IMR-90 (cell line): ENCODE measurements around the gene HYCC1. TPM values are rescaled to one million over a fixed set of nuclear protein-coding genes. Genes with fewer than 3 reads are reported as not detected.
A peak's percentile ranks its signal among the peaks of the same experiment; 100 is the strongest.

Experiments
- ATAC-seq: fragments of 200-7000 bp; cut with Tn5 transposase; 2 replicates; pipeline ENCODE4 v1.9.1; 2020; ENCODE audit warnings: low read depth, mild to moderate bottlenecking, moderate library complexity
- BruUV-seq: library from RNA; stranded (reverse); fragments of 400-500 nt; replicated peaks from 2 replicates; lab custom pipeline; 2021; lab: Mats Ljungman, UMichigan
- CTCF ChIA-PET: fragments of 300-600 bp; formaldehyde crosslinking; extraction: SDS; loops from one replicate; lab custom pipeline; 2021; ENCODE audit warnings: antibody characterized with exemption; lab: Yijun Ruan, JAX
- POLR2A ChIA-PET: fragments of 300-600 bp; sonication (Branson Sonifier 250); formaldehyde crosslinking; loops from one replicate; lab custom pipeline; 2022; ENCODE audit warnings: antibody characterized with exemption; ENCODE audit not compliant: unreplicated experiment; lab: Charles Lee
- DNase-seq: peaks from one replicate; pipeline ENCODE4 v3.0.0; 2013
- H2AFZ ChIP-seq: replicated peaks from 2 replicates; pipeline ENCODE3; 2013; ENCODE audit warnings: low read length, mild to moderate bottlenecking; ENCODE audit not compliant: poor library complexity
- H2AK5ac ChIP-seq: 2 replicates; pipeline ENCODE4 v1.6.1; 2013; ENCODE audit warnings: low read depth, low read length, inconsistent platforms
- H2AK9ac ChIP-seq: replicated peaks from 2 replicates; pipeline ENCODE3; 2013; ENCODE audit warnings: mild to moderate bottlenecking, low read depth, low read length, moderate library complexity; ENCODE audit not compliant: poor library complexity
- H2BK120ac ChIP-seq: 2 replicates; pipeline ENCODE4 v1.6.1; 2013; ENCODE audit warnings: low read depth, low read length, inconsistent platforms
- H2BK15ac ChIP-seq: 3 replicates; pipeline ENCODE4 v1.6.1; 2013; ENCODE audit warnings: low read depth, low read length, inconsistent platforms
- H2BK20ac ChIP-seq: 2 replicates; pipeline ENCODE4 v1.6.1; 2013; ENCODE audit warnings: low read depth, mild to moderate bottlenecking, inconsistent platforms, low read length, moderate library complexity
- H2BK5ac ChIP-seq: 2 replicates; pipeline ENCODE4 v1.6.1; 2013; ENCODE audit warnings: mild to moderate bottlenecking, low read depth, low read length, inconsistent platforms; ENCODE audit not compliant: poor library complexity, severe bottlenecking
- H3K14ac ChIP-seq: replicated peaks from 2 replicates; pipeline ENCODE4 v1.6.1; 2013; ENCODE audit warnings: low read depth, low read length, inconsistent platforms
- H3K18ac ChIP-seq: 2 replicates; pipeline ENCODE4 v1.6.1; 2013; ENCODE audit warnings: low read depth, low read length, control low read depth
- H3K23ac ChIP-seq: 2 replicates; pipeline ENCODE4 v1.6.1; 2013; ENCODE audit warnings: low read depth, low read length, inconsistent platforms
- H3K27ac ChIP-seq: 2 replicates; pipeline ENCODE4 v1.5.1; 2013; ENCODE audit warnings: mild to moderate bottlenecking, control low read depth, low read length; ENCODE audit not compliant: insufficient read depth
- H3K27me3 ChIP-seq: 2 replicates; pipeline ENCODE4 v1.6.1; 2013; ENCODE audit warnings: low read length; ENCODE audit not compliant: control insufficient read depth, insufficient read depth
- H3K36me3 ChIP-seq: 2 replicates; pipeline ENCODE4 v1.6.1; 2013; ENCODE audit warnings: low read length, mixed read lengths; ENCODE audit not compliant: control insufficient read depth, insufficient read depth
- H3K4ac ChIP-seq: 2 replicates; pipeline ENCODE4 v1.6.1; 2013; ENCODE audit warnings: low read depth, low read length, inconsistent platforms
- H3K4me1 ChIP-seq: 2 replicates; pipeline ENCODE4 v1.6.1; 2013; ENCODE audit warnings: low read length, mixed read lengths; ENCODE audit not compliant: control insufficient read depth, insufficient read depth
- H3K4me2 ChIP-seq: 2 replicates; pipeline ENCODE4 v1.6.1; 2013; ENCODE audit warnings: low read depth, mild to moderate bottlenecking, control low read depth, low read length, moderate library complexity
- H3K4me3 ChIP-seq: 2 replicates; pipeline ENCODE4 v1.5.1; 2013; ENCODE audit warnings: low read depth, mild to moderate bottlenecking, control low read depth, low read length, moderate library complexity; ENCODE audit not compliant: insufficient read depth
- H3K56ac ChIP-seq: 2 replicates; pipeline ENCODE4 v1.6.1; 2013; ENCODE audit warnings: low read length, inconsistent platforms; ENCODE audit not compliant: insufficient read depth; ENCODE audit errors: extremely low read depth
- H3K79me1 ChIP-seq, 2 experiments: 2 replicates each; pipeline ENCODE4 v1.6.1; 2013; ENCODE audit warnings: low read length in 2 of 2, inconsistent platforms in 1 of 2, low read depth in 1 of 2
- H3K9ac ChIP-seq: 2 replicates; pipeline ENCODE4 v1.6.1; 2013; ENCODE audit warnings: low read depth, low read length, control low read depth
- H3K9me1 ChIP-seq: 2 replicates; pipeline ENCODE4 v1.6.1; 2013; ENCODE audit warnings: low read length, inconsistent platforms; ENCODE audit not compliant: insufficient read depth
- H3K9me3 ChIP-seq: 2 replicates; pipeline ENCODE4 v1.6.1; 2013; ENCODE audit warnings: low read length; ENCODE audit not compliant: control insufficient read depth, insufficient read depth
- H4K20me1 ChIP-seq: 2 replicates; pipeline ENCODE4 v1.6.1; 2013; ENCODE audit warnings: low read length, inconsistent platforms; ENCODE audit not compliant: insufficient read depth
- H4K5ac ChIP-seq: 2 replicates; pipeline ENCODE4 v1.6.1; 2013; ENCODE audit warnings: mild to moderate bottlenecking, low read depth, low read length, control low read depth
- H4K8ac ChIP-seq, 2 experiments: 2 replicates each; pipeline ENCODE4 v1.6.1; 2013; ENCODE audit warnings: low read depth in 2 of 2, low read length in 2 of 2, control low read depth in 1 of 2, inconsistent platforms in 1 of 2
- H4K91ac ChIP-seq: 2 replicates; pipeline ENCODE4 v1.6.1; 2013; ENCODE audit warnings: low read depth, low read length, inconsistent platforms; ENCODE audit not compliant: insufficient read depth
- BHLHE40 ChIP-seq: fragments of 150-350 bp; IDR thresholded peaks from 2 replicates; pipeline ENCODE4 v1.6.1; 2016; ENCODE audit warnings: mild to moderate bottlenecking, low read depth, low read length
- CEBPB ChIP-seq: IDR thresholded peaks from 2 replicates; pipeline ENCODE4 v1.6.1; 2012; ENCODE audit warnings: low read depth, low read length, improper control_type of control experiment
- CHD1 ChIP-seq: IDR thresholded peaks from 2 replicates; pipeline ENCODE4 v1.6.1; 2012; ENCODE audit warnings: low read depth, low read length, improper control_type of control experiment
- CTCF ChIP-seq: conservative IDR thresholded peaks from 2 replicates; pipeline ENCODE4 v1.5.1; 2012; ENCODE audit warnings: mild to moderate bottlenecking, low read depth, low read length, improper control_type of control experiment
- ELK1 ChIP-seq: fragments of 150-350 bp; IDR thresholded peaks from 2 replicates; pipeline ENCODE4 v1.6.1; 2016; ENCODE audit warnings: low read depth, mild to moderate bottlenecking, low read length, moderate library complexity, borderline replicate concordance
- FOS ChIP-seq: fragments of 150-350 bp; IDR thresholded peaks from 2 replicates; pipeline ENCODE4 v1.6.1; 2016; ENCODE audit warnings: low read depth, low read length
- MAZ ChIP-seq: IDR thresholded peaks from 2 replicates; pipeline ENCODE4 v1.6.1; 2012; ENCODE audit warnings: low read depth, mild to moderate bottlenecking, low read length, improper control_type of control experiment, moderate library complexity, borderline replicate concordance
- MXI1 ChIP-seq: IDR thresholded peaks from 2 replicates; pipeline ENCODE4 v1.6.1; 2012; ENCODE audit warnings: low read depth, mild to moderate bottlenecking, low read length, moderate library complexity, borderline replicate concordance
- NFE2L2 ChIP-seq: fragments of 150-350 bp; IDR thresholded peaks from 2 replicates; pipeline ENCODE4 v1.6.1; 2016; ENCODE audit warnings: low read depth, mild to moderate bottlenecking, low read length
- POLR2A ChIP-seq: IDR thresholded peaks from 2 replicates; pipeline ENCODE4 v1.6.1; 2012; ENCODE audit warnings: mild to moderate bottlenecking, low read depth, low read length
- RCOR1 ChIP-seq: IDR thresholded peaks from 2 replicates; pipeline ENCODE4 v1.6.1; 2012; ENCODE audit warnings: mild to moderate bottlenecking, low read length, improper control_type of control experiment; ENCODE audit not compliant: insufficient replicate concordance
- RFX5 ChIP-seq: IDR thresholded peaks from 2 replicates; pipeline ENCODE4 v1.8.0; 2012; ENCODE audit warnings: low read depth, mild to moderate bottlenecking, low read length, moderate library complexity
- SMC3 ChIP-seq: fragments of 150-350 bp; IDR thresholded peaks from 2 replicates; pipeline ENCODE4 v1.6.1; 2016; ENCODE audit warnings: low read depth, mild to moderate bottlenecking, antibody characterized with exemption, low read length, moderate library complexity
- USF2 ChIP-seq: fragments of 150-350 bp; IDR thresholded peaks from 2 replicates; pipeline ENCODE4 v1.6.1; 2017; ENCODE audit warnings: mild to moderate bottlenecking, antibody characterized with exemption, low read length, low read depth
- WGBS, 2 experiments: methylation state at CpG; one replicate each; pipeline versions ENCODE4 v1.1.5 to v1.1.7; 2013; ENCODE audit warnings: missing lambda C conversion rate in 2 of 2; ENCODE audit not compliant: insufficient read length in 1 of 2; ENCODE audit errors: extremely low coverage in 2 of 2; 5-methylcytosine and 5-hydroxymethylcytosine counted together
- dilution Hi-C: fragments of 300-500 bp; cut with HindIII; formaldehyde crosslinking; loops from one replicate; pipeline ENCODE4 v1.14.3; 2018; ENCODE audit warnings: low sequenced_read_pairs; ENCODE audit not compliant: unreplicated experiment
- in situ Hi-C: fragments of 300-500 bp; cut with MboI; formaldehyde crosslinking; loops from 3 replicates; pipeline ENCODE4 v1.14.3; 2019; ENCODE audit warnings: low sequenced_read_pairs, inconsistent platforms, mixed read lengths
- intact Hi-C: fragments of 100-400 bp; cut with micrococcal nuclease; formaldehyde crosslinking; loops from 2 replicates; pipeline ENCODE4 v1.10.0; 2022
- polyA plus RNA-seq, 3 experiments: library from polyadenylated mRNA; depleted of rRNA; stranded (reverse); fragments of >200 nt; gene quantifications; 2 replicates each; pipeline ENCODE4 v1.2.3, GENCODE V29; 2012; ENCODE audit warnings: low replicate concordance in 1 of 3
- total RNA-seq: library from RNA; depleted of rRNA; stranded (reverse); fragments of >200 nt; gene quantifications from 2 replicates; pipeline ENCODE4 v1.2.3, GENCODE V29; 2012

The HYCC1 gene
- total and polyA plus RNA-seq, 2 of the 4 experiments (the other 2 are of a cell fraction): 44.1 to 78.3 TPM

GRCh38 chr7:23058408-23059096, 44.6 kb upstream of the HYCC1 start:
- no TSS peak for BruUV-seq
- H3K4me1 ChIP-seq: no peaks in the 10 kb centered on the region
- H3K4me3 ChIP-seq: no peak overlapping the region
- H4K5ac ChIP-seq: no peak overlapping the region
- H2AK5ac ChIP-seq: no peak overlapping the region
- ATAC-seq (peak; percentile 40), DNase-seq (no peak)
- intact Hi-C loops: loop anchor here (5.0 kb wide), 3 partner anchors 101 to 386 kb away; partner anchors contain the start of gene TOMM7
- no peak overlapping the region for H2AK9ac ChIP-seq
- H4K91ac ChIP-seq: no peak overlapping the region
- no peaks in the 10 kb centered on the region for H3K79me1 ChIP-seq
- H2BK15ac ChIP-seq: 0 out of 3 replicates have a peak overlapping the region, but pooled peaks have one; percentile 7
- H2BK120ac ChIP-seq: 0 out of 2 replicates have a peak overlapping the region, but pooled peaks have one; percentile 8
- H3K56ac ChIP-seq: no peak overlapping the region
- no peak overlapping the region for H3K23ac ChIP-seq
- H3K27ac ChIP-seq: no peak overlapping the region
- H2AFZ ChIP-seq: no peak overlapping the region
- peak overlapping the region; percentile 15 to 46; a peak in 3 of 4 replicates for H4K8ac ChIP-seq
- H2BK5ac ChIP-seq: no peak overlapping the region
- H4K20me1 ChIP-seq: no peaks in the 10 kb centered on the region
- no peak overlapping the region for H3K14ac ChIP-seq
- H3K4ac ChIP-seq: no peak overlapping the region
- CTCF ChIA-PET: interaction anchor here (0.6 to 0.7 kb wide), 2 partner anchors 348 to 763 kb away, joined by 3 to 4 read pairs; no protein-coding TSS in a partner anchor
- H3K9ac ChIP-seq: no peak overlapping the region
- no peak overlapping the region for H2BK20ac ChIP-seq
- no peaks in the 10 kb centered on the region for H3K9me3 ChIP-seq
- peak overlapping the region; percentile 50; the same call in 1 of the 2 replicates for H3K18ac ChIP-seq
- peak overlapping the region; percentile 7; the same call in 1 of the 2 replicates for H3K4me2 ChIP-seq
- dilution Hi-C loops: loop anchor here (25.0 kb wide), 1 partner anchor 496 kb away; no protein-coding TSS in a partner anchor
- POLR2A ChIA-PET: no interaction called here
- no peaks in the 10 kb centered on the region for H3K36me3 ChIP-seq
- no peaks in the 10 kb centered on the region for H3K27me3 ChIP-seq
- in situ Hi-C loops: loop anchor here (5.0 to 25.0 kb wide), 3 partner anchors 324 to 946 kb away; no protein-coding TSS in a partner anchor
- no CpG with 5 or more reads among the region's 6 CpGs for WGBS, 2 experiments
- no peaks in the 10 kb centered on the region for H3K9me1 ChIP-seq
- TF ChIP-seq ELK1 (no peak), BHLHE40 (no peak), SMC3 (no peak), POLR2A (no peak), MXI1 (no peak), NFE2L2 (no peak), RFX5 (no peak), CHD1 (no peak), CTCF (no peak), USF2 (no peak), FOS (no peak), MAZ (no peak), RCOR1 (no peak), CEBPB (no peak)
